Caco-2 (cell line): ENCODE results near the gene THOC1. TPM values are rescaled to one million over a fixed set of nuclear protein-coding genes. Genes with fewer than 3 reads are reported as not detected.

Source experiments
- BruUV-seq: library from RNA; stranded (reverse); fragments of 400-500 nt; replicated peaks from 2 replicates; lab custom pipeline; 2021; lab: Mats Ljungman, UMichigan
- CTCF ChIA-PET: fragments of 300-600 bp; sonication (Branson Sonifier 250); formaldehyde crosslinking; loops from one replicate; lab custom pipeline; 2022; ENCODE audit warnings: antibody characterized with exemption; lab: Charles Lee
- POLR2A ChIA-PET: fragments of 300-600 bp; sonication (Branson Sonifier 250); formaldehyde crosslinking; loops from one replicate; lab custom pipeline; 2022; ENCODE audit warnings: antibody characterized with exemption; lab: Charles Lee
- DNase-seq, 2 experiments: peaks; one replicate each; pipeline versions ENCODE4 v3.0.0 to v3.0.0-alpha.2; 2020 to 2022
- H3K27me3 ChIP-seq: replicated peaks from 2 replicates; pipeline ENCODE4 v1.6.0; 2011; ENCODE audit warnings: low read length; ENCODE audit not compliant: control insufficient read depth, insufficient read depth
- H3K36me3 ChIP-seq: 2 replicates; pipeline ENCODE4 v1.5.1; 2011; ENCODE audit warnings: low read length; ENCODE audit not compliant: control insufficient read depth, insufficient read depth
- H3K4me1 ChIP-seq: fragments of 250-450 bp; sonication (Bioruptor Pico); 2 replicates; pipeline ENCODE4 v1.5.1; 2020; ENCODE audit warnings: mild to moderate bottlenecking
- H3K4me3 ChIP-seq: 2 replicates; pipeline ENCODE4 v1.5.1; 2011; ENCODE audit warnings: low read depth, mild to moderate bottlenecking, control low read depth, low read length
- H3K9me3 ChIP-seq: fragments of 250-450 bp; sonication (Bioruptor Pico); 2 replicates; pipeline ENCODE4 v1.5.1; 2020; ENCODE audit warnings: mild to moderate bottlenecking, moderate library complexity
- H3K27ac Mint-ChIP-seq: one replicate; pipeline ENCODE4 v1.8.0; 2022; ENCODE audit warnings: mixed read lengths; ENCODE audit not compliant: unreplicated experiment
- H3K27me3 Mint-ChIP-seq: one replicate; pipeline ENCODE4 v1.8.0; 2022; ENCODE audit warnings: mixed read lengths; ENCODE audit not compliant: insufficient read depth, unreplicated experiment
- H3K36me3 Mint-ChIP-seq: one replicate; pipeline ENCODE4 v1.8.0; 2022; ENCODE audit warnings: mild to moderate bottlenecking, mixed read lengths; ENCODE audit not compliant: insufficient read depth, unreplicated experiment
- H3K4me1 Mint-ChIP-seq: one replicate; pipeline ENCODE4 v1.8.0; 2022; ENCODE audit warnings: low read depth, mixed read lengths; ENCODE audit not compliant: unreplicated experiment
- H3K4me3 Mint-ChIP-seq: one replicate; pipeline ENCODE4 v1.8.0; 2022; ENCODE audit warnings: mild to moderate bottlenecking, moderate library complexity, mixed read lengths; ENCODE audit not compliant: unreplicated experiment
- H3K9me3 Mint-ChIP-seq: one replicate; pipeline ENCODE4 v1.8.0; 2022; ENCODE audit warnings: mixed read lengths; ENCODE audit not compliant: unreplicated experiment
- CTCF ChIP-seq, 2 experiments: fragments of 200-600 bp in 1 of 2; IDR thresholded peaks; 1 replicate in 1 of 2; 2 replicates in 1 of 2; pipeline versions ENCODE4 v1.5.1 to v1.8.0; 2011 to 2022; ENCODE audit warnings: antibody characterized with exemption in 1 of 2, control low read depth in 1 of 2, inconsistent platforms in 1 of 2, low read depth in 1 of 2, low read length in 1 of 2, mild to moderate bottlenecking in 1 of 2, moderate library complexity in 1 of 2; ENCODE audit not compliant: insufficient read depth in 1 of 2, severe bottlenecking in 1 of 2, unreplicated experiment in 1 of 2
- intact Hi-C: fragments of 100-400 bp; cut with micrococcal nuclease; formaldehyde crosslinking; loops from one replicate; pipeline ENCODE4 v1.10.0; 2022; ENCODE audit not compliant: unreplicated experiment
- total RNA-seq: library from RNA; stranded (reverse); gene quantifications from 2 replicates; pipeline ENCODE4 v1.2.3, GENCODE V29; 2022

The THOC1 gene
- total RNA-seq, 1 experiment from 2014 or later, result 65.4 TPM

DNA sequence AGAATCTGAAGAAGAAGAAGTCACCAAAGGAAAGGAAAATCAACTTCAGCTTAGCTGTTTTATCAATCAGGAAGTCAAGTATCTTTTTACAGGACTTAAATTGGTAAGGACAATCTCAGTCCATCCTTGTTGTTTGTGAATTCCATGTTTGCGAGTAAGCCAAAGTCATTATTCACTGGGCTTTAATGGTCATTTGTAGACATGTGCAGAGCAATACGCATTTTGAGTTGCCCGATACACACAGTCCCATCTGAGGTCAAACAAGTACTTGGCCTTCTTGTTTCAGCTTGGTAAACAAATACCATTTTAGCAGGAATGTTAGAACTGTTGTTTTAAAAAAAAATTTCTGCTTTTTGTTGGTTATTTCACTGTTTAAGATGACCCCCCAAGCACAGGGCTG lies 68.6 kb downstream of the THOC1 start:
- no peaks in the 10 kb centered on the region; the same call in 1 of the 2 replicates for H3K36me3 ChIP-seq
- TF ChIP-seq CTCF (IDR thresholded peaks at IDR 0.05; ENCODE audit: insufficient read depth in 1 of 2, low read depth in 1 of 2, low read length in 1 of 2, severe bottlenecking in 1 of 2, unreplicated experiment in 1 of 2), result no peak
- intact Hi-C loops, result no loop called here
- DNase-seq, result no peak
- Mint-ChIP-seq H3K4me1 (peaks cover 6% of the 10 kb centered on the region), H3K4me3 (no peak overlapping the region), H3K27ac (no peak overlapping the region), H3K27me3 (no peaks in the 10 kb centered on the region), H3K36me3 (peaks cover 41% of the 10 kb centered on the region), H3K9me3 (no peaks in the 10 kb centered on the region)
- H3K4me3 ChIP-seq, result no peak overlapping the region
- H3K9me3 ChIP-seq, result no peaks in the 10 kb centered on the region
- POLR2A ChIA-PET, result no interaction called here
- no TSS peak for BruUV-seq
- H3K4me1 ChIP-seq, result no peaks in the 10 kb centered on the region
- CTCF ChIA-PET, result no interaction called here
- no peaks in the 10 kb centered on the region for H3K27me3 ChIP-seq

DNA sequence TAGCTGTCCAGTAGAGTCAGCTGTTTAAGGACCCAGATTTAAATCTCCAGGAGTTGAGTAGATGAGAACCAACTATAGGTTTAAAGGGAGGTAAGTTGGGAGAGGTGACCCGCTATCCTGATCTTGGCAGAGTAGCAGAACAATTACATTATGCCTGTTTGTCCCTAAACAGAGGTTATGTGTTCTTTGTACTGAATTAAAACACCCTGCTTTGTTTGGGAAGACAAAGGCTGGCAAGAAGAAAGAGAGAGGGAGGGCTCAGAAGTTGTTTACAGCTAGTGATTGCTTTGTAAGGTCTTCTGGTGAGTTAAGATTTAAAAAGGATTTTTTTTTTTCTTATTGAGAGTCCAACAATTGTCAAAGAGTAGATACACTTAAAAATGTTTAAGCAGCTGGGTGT lies 72.2 kb downstream of the THOC1 start:
- no peak for TF ChIP-seq CTCF (IDR thresholded peaks at IDR 0.05; ENCODE audit: insufficient read depth in 1 of 2, low read depth in 1 of 2, low read length in 1 of 2, severe bottlenecking in 1 of 2, unreplicated experiment in 1 of 2)
- intact Hi-C loops, result no loop called here
- Mint-ChIP-seq H3K27me3 (no peaks in the 10 kb centered on the region), H3K36me3 (peaks cover 40% of the 10 kb centered on the region), H3K27ac (no peak overlapping the region), H3K9me3 (no peaks in the 10 kb centered on the region), H3K4me3 (no peak overlapping the region), H3K4me1 (peaks cover 12% of the 10 kb centered on the region)
- Histone ChIP-seq H3K9me3 (no peaks in the 10 kb centered on the region), H3K4me3 (no peak overlapping the region), H3K4me1 (0 out of 2 replicates have a peak, but pooled peaks cover 5% of the 10 kb centered on the region), H3K36me3 (no peaks in the 10 kb centered on the region; the same call in 1 of the 2 replicates), H3K27me3 (no peaks in the 10 kb centered on the region)
- ChIA-PET CTCF (no interaction called here), POLR2A (no interaction called here)
- no peak for DNase-seq
- BruUV-seq, result no TSS peak

- intact Hi-C loops, result no loop called here
- no TSS peak for BruUV-seq
- H3K27ac Mint-ChIP-seq, result no peak overlapping the region
Measured at GRCh38 chr18:192801-193200, 75.0 kb downstream of the THOC1 start.

More at GRCh38 chr18:192801-193200, 75.0 kb downstream of the THOC1 start:
- Mint-ChIP-seq H3K4me1 (peaks cover 25% of the 10 kb centered on the region), H3K9me3 (no peaks in the 10 kb centered on the region), H3K36me3 (peaks cover 39% of the 10 kb centered on the region), H3K4me3 (no peak overlapping the region), H3K27me3 (no peaks in the 10 kb centered on the region)
- no peaks in the 10 kb centered on the region for H3K27me3 ChIP-seq
- H3K9me3 ChIP-seq, result no peaks in the 10 kb centered on the region
- peaks cover 10% of the 10 kb centered on the region; the same call in 1 of the 2 replicates for H3K4me1 ChIP-seq
- H3K4me3 ChIP-seq, result no peak overlapping the region
- ChIA-PET POLR2A (no interaction called here), CTCF (no interaction called here)
- TF ChIP-seq CTCF (IDR thresholded peaks at IDR 0.05; ENCODE audit: insufficient read depth in 1 of 2, low read depth in 1 of 2, low read length in 1 of 2, severe bottlenecking in 1 of 2, unreplicated experiment in 1 of 2), result no peak
- no peak for DNase-seq
- no peaks in the 10 kb centered on the region; the same call in 1 of the 2 replicates for H3K36me3 ChIP-seq
